A204.1 (cell line): ENCODE data around the gene MAP1LC3B2.

Experiments
- FAIRE-seq: peaks from 2 replicates; lab custom pipeline; 2012; peaks lifted over from hg19 to GRCh38; lab: Jason Lieb, UNC

MAP1LC3B2 gene

DNA sequence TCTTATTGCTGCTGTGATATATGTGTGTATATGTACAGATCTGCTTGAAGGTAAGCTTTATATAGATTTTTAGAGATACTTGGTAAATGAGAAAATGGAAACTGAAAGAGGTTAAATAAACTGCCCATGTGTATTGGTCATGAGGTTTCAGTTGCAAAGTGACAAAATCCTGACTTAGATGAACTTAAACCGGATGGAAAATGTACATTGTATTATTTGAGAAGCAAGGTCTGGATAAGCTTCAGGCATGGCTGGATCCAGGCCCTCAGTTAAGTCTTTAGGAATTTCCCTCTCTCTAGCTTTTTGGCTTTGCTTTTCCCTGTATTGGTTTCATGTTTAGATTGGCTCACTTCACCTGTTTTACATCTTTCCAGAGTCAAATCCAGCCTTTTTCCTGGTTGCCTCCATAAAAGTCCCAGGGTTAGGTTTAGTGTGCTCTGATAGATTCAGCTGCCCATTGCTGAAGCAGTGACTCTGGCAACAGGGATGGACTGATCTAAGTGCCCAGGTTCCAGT lies 21.0 kb upstream of the MAP1LC3B2 start:
- FAIRE-seq, result peak; percentile 9

DNA sequence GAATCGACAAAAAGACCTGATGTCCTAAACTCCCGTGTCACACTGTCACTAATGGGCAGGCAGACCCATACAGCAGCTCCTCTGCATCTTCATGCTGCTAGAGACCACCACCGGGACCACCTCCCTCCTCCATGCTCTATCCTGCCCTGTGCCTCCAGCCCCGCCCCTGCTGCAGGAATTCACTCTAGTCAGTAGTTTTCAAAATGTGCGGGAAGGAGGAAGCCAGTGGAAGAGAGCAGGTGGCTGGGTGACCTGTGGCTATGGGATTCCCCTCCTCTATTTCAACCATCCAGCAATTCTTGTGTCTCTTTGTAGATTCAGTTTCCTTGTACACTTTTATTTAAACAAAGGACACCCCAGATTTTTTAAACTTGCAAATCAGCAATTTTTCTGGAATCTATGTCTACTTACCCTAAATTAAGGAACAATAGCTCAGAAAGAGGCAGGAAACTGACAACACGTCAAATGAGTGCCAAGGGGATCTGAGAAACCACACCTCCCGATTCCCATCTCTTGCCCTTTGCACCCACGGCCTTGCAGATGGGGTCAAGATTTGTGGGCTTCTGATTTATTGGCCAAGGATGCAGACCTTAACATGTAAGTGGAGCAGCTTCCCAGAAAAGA lies 20.4 kb upstream of the MAP1LC3B2 start:
- FAIRE-seq, result no peak

DNA sequence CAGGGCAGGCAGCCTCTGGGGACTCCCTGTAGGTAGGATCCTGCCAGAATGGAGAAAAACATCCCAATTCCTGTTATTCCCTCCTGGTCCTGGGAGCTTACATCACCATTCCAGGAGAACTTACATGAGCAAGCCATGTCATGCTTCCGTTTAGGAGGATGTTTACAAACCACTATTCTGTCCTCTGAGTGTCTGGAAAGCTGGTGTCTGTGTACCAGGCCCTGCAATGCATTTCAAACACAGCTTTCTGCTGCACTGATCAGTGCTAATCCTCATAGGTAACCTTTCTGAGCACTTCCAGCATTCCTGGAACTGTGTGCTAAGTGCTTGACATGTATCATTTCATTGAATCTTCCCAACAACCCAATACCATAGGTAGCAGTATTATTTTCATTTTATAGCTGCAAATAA lies 19.8 kb upstream of the MAP1LC3B2 start:
- no peak for FAIRE-seq

DNA sequence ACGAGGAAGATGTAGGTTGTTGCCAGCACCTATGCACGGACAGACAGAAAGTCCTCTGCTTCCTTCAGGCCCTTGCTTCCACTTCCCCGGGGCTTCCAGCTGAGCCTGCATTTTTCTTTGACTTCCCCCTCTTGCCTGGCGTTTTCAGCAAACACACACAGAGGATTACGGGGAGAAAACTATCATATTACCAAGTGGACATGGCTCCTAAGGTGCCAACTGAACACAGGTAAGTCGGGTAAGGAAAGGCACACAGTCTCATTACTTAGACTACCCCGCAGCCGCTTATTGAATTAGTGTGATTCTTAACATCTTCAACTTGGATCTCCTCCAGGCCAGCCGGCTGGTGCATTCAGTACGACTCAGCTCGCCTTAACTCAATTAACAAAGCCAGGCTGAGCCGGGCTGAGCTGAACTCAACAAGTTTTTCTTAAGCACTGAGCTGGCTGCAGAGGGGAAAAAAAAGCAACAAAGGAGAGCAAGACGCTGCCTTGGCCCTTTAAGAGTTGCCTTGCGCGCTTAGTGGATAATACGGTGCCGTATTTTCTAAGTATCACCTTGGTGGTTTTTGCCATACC lies 19.2 kb upstream of the MAP1LC3B2 start:
- no peak for FAIRE-seq

DNA sequence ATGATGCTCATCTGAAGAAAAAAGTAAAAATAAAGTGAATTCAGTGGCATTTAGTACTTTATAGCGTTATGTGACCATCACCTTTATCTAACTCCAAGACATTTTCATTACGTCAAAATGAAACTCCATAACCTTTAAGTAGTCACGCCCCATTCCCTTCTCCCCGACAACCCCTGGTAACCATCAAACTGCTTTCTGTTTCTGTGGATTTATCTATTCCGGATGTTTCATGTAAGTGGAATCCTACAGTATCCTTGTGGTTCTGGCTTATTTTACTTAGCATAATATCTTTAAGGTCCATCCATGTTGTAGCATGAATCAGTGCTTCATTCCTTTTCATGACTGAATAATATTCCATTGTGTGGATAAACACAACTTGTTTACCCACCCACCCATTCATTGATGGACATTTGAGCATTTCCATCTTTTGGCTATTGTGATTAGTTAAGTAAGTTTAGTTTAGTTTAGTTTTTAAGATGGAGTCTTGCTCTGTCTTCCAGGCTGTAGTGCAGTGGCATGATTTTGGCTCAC lies 18.5 kb upstream of the MAP1LC3B2 start:
- no peak for FAIRE-seq

DNA sequence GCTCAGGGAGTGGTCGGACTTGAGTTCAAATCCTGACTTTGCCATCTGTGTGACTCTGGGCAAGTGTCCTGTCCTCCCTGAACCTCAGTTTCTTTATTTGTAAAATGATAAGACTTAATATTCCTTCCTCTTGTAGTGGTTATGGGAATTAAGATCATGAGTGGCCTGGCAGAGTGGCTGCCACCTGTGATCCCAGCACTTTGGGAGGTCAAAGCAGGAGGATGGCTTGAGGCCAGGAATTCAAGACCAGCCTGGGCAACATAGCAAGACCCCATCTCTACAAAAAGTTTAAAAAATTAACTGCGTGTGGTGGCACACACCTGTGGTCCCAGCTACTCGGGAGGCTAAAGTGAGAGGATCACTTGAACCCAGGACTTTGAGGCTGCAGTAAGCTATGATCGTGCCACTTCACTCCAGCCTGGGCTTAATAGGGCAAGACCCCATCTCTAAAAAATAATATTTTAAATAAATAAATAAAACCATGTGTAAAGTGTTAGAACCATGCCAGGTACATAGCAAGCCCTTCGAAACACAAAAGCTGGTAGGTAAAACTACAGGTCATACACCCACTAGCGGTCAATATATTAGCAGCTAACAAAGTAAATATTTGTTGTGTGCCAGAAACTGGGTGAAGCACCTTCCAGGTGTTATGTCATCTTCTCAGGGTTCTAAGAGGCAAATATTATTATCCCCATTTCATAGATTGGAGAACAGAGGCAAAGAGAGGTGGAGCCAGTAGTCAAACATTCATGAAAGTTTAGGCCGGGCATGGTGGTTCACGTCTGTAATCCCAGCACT lies 17.4 kb upstream of the MAP1LC3B2 start:
- no peak for FAIRE-seq

DNA sequence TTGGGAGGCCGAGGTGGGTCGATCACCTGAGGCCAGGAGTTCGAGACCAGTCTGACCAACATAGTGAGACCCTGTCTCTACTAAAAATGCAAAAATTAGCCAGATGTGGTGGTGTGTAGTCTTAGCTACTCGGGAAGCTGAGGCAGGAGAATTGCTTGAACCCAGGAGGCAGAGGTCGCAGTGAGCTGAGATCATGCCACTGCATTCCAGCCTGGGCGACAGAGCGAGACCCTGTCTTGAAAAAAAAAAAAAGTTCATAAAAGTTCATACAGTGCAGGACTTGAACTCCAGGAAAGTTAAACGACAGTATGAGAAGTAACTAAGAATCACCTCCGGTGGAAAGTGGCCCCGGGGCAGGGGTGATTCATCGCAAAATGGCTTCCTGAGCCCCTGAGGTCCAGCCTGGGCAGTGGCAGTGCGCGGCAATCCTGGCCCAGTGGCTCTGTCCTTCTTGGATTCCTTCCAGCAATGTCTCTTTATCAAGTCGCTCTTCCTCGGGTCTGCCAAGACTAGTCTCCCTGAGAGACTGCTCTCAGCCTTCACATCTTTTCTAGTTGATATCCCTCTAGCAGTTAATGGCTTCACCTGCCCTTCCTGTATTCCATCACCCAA lies 16.7 kb upstream of the MAP1LC3B2 start:
- no peak for FAIRE-seq

DNA sequence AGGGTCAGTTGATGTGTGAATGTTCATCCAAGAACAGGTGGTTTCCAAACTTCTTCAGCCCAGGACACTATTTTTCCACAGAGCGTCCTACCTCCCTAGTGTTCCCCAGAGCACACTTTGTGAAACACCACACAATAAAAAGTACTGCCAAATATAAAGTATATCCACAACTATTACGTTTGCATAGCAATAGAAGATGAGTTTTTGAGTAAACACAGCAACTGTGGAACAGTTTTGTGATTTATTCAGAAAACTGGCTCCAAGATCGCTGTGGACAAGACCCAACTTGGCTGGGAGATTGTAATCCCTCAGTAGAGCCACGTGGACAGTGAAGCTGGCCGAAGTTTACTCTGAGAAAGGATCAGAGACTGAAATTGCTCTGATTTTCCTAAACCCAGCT lies 14.5 kb upstream of the MAP1LC3B2 start:
- FAIRE-seq, result no peak

DNA sequence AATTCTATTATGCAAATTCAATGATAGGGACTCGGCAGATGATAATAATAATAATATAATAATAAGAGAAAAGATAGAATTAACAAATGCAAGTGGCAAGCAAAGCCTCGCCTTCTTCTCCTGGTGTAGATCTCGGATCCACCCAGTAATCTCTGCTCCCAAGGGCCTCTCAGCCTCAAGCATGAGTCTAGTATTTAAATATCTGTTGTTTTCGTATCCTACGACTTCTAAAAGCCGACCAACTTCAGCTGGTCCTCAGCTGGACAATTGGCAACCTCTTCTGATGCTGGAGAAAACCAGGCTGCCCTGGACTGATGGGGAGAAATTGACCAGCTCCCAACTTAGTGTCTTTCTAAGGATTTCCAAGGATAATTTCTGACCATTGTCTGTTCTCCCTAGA lies 14.0 kb upstream of the MAP1LC3B2 start:
- no peak for FAIRE-seq

DNA sequence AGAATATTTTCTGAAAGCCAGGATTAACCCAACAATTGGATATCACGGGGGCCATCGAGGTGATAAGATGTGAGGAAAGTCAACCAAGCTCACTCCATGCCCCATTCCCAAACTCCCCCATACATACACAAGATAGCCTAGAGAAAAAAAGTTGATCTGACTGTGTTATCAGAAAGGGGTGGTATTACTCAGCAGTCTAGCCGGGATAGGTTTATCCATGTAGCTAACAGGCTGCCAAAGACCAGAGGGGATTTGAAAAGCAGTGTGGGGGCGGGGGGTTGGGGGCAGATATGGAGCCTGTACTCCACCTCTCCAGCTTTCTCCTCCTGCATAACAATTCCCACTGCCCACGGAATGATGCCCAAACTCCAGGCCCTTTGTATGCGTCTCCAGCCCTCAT lies 13.2 kb upstream of the MAP1LC3B2 start:
- no peak for FAIRE-seq

DNA sequence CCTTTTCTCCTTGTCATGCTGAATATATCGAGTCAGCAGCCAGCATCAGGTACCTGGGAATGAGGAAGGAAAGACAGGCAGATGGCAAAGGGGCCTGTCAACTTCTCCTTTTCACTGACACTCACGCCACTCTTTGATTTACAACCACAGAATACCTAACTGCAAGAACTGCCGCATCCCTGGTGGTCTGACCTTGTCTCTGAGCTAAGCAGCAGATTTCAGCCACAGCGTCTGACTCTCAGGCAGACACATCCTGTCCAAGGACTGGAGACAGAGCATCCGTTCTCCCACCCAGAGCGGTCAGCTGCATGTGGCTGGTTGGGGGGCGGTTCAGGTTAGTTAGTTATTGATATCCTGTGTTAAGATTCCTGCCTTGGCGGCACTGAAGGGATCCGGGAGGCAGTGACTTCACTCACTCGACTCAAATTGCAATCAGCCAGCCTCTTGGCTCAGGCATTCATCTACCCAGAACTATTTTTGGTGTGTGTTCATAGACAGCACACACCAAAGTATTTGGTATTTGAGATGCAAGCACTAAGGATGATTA lies 11.2 kb upstream of the MAP1LC3B2 start:
- FAIRE-seq, result no peak

DNA sequence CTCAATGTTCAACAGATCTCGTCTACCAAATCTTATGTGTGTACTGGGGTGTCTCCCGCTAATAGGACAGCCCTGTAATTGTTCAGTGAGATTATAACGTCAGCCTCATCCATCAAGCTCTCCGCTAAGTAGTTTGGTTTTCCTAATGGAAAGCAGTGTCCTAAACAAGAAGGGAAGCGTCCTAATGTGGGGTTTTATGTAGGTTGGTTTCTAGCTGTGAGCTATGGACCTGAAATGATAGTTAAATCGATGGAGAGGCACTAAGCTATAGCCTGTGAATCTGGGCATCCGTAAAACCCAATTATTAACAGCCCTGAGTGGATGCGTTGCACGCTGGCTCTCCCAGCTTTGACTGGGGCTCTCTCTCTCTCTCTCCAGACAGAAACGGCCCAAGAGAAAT lies 9.2 kb upstream of the MAP1LC3B2 start:
- FAIRE-seq, result no peak

DNA sequence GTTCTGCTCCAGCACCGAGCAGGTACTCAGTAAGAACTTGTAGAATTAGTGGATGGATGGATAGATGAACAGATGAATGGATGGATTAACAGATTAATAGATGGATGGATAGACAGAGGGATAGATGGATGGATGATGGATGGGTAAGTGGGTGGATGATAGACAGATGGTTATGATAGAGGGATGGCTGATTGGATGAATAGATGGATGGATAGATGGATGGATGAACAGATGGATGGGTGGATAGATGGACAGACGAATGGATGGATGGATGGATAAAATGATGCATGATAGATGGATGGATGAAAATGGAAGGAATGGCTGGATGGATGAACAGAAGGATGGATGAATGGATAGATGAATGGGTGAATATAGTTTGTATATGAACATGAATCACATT lies 8.0 kb upstream of the MAP1LC3B2 start:
- no peak for FAIRE-seq

DNA sequence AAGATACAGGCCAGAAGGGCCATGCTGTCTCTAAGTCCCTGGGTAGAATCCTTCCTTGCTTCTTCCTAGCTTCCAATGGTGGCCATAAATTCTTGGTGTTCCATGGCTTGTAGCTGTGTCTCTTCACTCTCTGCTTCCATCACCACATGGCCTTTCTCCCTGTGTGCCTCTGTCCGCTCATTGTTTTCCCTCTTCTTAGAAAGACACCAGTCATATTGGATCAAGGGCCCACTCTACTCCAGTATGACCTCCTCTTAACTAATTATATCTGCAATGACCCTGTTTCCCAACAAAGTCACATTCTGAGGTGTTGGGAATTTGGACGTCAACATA lies 7.6 kb upstream of the MAP1LC3B2 start:
- no peak for FAIRE-seq

DNA sequence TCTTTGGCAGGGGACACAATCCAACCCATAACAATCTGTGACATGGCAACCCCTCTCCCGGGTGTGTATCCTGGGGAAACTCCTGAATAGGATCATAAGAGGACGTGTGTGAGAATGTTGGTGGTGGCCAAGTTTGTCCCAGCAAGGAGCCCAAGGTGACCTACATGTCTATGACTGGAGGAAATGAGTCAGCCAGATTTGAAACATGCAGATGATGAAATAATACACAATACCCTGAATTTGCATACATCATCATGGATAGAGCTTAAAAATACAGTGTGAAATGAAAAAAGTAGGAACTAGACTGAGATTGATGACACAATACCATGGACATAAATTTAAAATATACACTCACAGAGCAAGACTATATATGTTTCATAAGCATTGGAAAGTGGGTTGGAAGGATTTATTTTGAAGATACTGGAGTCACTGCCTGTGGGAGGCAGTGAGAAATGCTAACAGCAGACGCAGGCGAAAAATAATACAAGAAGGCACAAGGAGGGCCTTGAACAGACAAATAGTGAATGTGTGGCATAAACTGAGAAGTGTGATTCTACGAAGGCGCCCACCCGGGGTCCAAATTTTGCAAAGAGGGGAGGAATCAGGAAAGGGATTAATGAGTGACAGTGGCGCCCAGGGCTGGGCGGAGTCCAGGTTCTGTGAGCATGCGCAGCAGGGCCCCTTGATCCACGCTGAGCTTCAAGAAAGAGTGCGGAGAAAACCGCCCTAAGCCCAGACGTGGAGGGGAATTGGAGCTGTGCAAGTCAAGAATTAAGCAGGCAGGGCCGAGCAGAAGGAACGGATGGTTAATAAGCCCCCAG lies 7.0 kb upstream of the MAP1LC3B2 start:
- FAIRE-seq, result no peak

DNA sequence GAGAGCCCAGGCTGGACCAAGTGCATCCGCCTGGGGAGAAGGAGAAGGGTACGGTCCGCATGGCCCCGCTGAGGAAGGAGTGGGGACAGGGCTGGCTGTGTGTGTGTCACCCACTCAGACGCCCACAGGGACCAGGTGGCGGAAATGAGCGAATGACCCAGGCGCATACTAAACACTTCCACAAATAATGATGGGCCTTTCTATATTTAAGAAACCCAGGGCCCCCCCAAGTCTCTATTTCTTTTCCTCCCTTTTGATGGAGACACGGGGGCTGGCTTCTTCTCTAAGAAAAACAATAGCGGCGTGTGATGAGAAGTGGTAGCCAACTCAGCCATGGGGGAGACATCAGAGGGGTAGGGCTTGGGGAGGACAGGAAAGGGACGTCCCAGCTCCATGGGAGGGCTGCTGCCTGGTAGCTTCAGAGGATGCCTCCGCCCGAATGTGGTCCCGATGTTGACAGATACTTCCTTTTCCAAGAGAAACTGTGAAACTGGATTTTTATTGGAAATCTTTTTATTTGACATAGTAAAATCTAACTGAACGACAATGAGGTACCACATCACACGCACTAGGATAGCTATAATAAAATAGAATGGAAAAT lies 6.3 kb upstream of the MAP1LC3B2 start:
- no peak for FAIRE-seq

DNA sequence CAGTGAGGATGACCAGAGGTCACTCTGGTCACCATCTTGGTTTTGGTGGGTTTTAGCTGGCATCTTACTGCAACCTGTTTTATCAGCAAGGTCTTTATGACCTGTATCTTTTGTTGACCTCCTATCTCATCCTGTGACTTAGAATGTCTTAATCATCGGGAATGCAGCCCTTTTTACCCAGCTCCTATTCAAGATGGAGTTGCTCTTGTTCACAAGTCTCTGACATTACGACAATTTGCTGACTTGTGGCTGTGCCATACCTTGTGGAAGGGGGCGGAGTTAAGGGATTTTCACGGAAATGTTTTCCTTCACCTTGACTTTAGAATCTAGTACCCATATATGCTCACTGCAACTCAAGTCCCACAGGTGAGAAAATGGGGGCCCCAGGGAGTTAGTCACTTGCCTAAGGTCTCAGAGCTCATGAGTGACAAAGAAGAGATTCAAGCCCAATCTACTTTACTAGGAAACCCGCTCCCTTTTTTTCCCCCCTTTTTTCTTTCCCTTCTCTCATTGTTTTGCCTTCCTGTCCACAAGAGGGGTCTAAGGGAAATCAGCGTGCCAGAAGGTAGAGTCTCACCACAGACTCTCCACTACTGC lies 2.7 kb upstream of the MAP1LC3B2 start:
- FAIRE-seq, result no peak

DNA sequence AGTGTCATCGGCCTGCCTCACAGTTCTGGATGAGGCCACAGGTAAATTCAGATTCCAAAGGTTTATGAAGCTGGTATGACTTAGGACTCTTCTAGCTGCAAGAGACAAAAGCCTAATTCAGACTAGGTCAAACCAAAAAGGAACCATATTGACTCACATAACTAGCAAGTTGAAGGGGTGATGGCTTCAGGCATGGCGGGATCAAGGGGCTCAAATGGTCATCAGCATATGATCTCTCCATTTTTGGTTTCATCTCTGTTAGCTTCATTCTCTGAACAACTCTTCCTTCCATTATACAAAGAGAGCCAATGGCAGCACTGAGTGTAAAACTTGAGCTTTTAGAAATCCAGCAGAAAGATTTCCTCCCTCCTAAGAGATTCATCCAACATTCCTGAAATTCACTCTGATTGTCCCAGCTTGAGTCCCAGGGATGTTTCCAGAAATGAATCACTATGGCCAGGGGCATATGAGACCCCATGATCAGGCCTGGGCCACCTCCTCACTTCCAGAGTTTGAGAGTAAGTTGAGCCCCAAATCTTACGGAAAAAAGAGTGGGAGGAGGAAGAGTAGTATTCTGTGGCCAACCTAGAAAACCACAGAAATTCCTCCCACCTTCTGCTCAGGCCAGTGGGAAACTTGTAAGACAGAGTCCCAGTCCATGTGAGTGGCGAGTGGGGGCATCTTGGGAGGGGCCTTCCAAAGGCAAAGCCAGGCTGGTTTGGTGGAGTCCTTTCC lies 2.0 kb upstream of the MAP1LC3B2 start:
- FAIRE-seq, result no peak

DNA sequence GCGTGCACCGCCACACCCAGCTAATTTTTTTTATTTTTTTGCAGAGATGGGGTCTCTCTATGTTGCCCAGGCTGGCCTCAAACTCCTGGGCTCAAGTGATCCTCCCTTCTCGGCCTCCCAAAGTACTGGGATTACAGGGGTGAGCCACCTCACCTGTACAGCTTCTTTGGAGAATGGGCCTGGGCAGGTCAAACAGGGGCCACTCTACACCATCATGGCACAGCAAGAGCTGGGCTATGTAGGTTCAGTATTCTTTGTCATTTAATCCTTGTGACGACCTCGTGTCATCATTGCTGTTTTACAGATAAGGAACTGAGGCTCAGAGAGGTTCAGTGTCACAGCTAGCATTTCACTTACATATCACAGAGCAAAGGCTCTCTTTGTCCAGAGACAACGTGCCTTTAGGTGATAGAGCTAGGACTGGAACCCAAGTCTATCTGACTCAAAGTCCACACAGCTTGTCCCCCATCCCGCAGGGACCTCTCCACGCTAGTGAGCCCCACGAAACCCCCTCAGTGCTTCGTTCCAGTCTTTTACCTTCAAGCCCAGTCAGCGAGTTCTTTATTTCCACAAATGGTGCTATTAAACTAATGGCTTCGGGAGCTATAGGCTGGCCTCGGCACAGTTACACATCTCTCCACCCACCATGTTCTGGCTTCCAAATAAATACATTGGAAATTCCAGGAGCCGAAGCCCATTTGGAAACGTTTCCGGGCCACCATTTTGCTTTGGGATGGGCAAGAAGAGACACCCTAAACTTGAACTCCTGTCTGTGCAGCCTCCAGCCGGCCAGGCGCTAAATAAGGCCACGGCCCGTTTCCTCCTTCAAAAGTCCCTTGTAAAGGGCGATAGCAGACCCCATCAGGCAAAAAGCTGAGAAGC lies 660 bp upstream of the MAP1LC3B2 start:
- FAIRE-seq, result no peak
